HG02970 (cell line): ENCODE results near the gene SEPSECS.

ENCODE experiments used
- ATAC-seq: cut with Tn5 transposase; IDR thresholded peaks from one replicate; pipeline ENCODE4 v1.9.1; 2021; ENCODE audit warnings: mild to moderate bottlenecking, moderate library complexity, moderate number of reproducible peaks; ENCODE audit not compliant: unreplicated experiment, low FRiP score

Gene SEPSECS

GRCh38 chr4:25112366-25112994, 47.8 kb downstream of the SEPSECS start:
- no peak for ATAC-seq

- no peak for ATAC-seq
Measured at GRCh38 chr4:25111648-25112196, 48.5 kb downstream of the SEPSECS start.

GRCh38 chr4:25110527-25111329, 49.5 kb downstream of the SEPSECS start:
- ATAC-seq, result no peak

GRCh38 chr4:25109511-25109910, 50.7 kb downstream of the SEPSECS start:
- ATAC-seq, result no peak

GRCh38 chr4:25108556-25108955, 51.7 kb downstream of the SEPSECS start:
- no peak for ATAC-seq

- no peak for ATAC-seq
Measured at GRCh38 chr4:25107827-25108516, 52.3 kb downstream of the SEPSECS start.

- no peak for ATAC-seq
Measured at GRCh38 chr4:25106363-25107151, 53.7 kb downstream of the SEPSECS start.

GRCh38 chr4:25104591-25104990, 55.7 kb downstream of the SEPSECS start:
- no peak for ATAC-seq

- ATAC-seq, result no peak
Measured at GRCh38 chr4:25103418-25103817, 56.8 kb downstream of the SEPSECS start.

- ATAC-seq, result no peak
Measured at GRCh38 chr4:25101836-25102235, 58.4 kb downstream of the SEPSECS start.

- ATAC-seq, result no peak
Measured at GRCh38 chr4:25100710-25101109, 59.5 kb downstream of the SEPSECS start.

- no peak for ATAC-seq
Measured at GRCh38 chr4:25100021-25100555, 60.2 kb downstream of the SEPSECS start.

GRCh38 chr4:25098964-25099891, 61.0 kb downstream of the SEPSECS start:
- no peak for ATAC-seq

GRCh38 chr4:25096981-25097443, 63.2 kb downstream of the SEPSECS start:
- no peak for ATAC-seq

- ATAC-seq, result no peak
Measured at GRCh38 chr4:25096251-25096980, 63.8 kb downstream of the SEPSECS start.

- ATAC-seq, result no peak
Measured at GRCh38 chr4:25095837-25096236, 64.4 kb downstream of the SEPSECS start.

GRCh38 chr4:25092139-25092538, 68.1 kb downstream of the SEPSECS start:
- no peak for ATAC-seq

- ATAC-seq, result no peak
Measured at GRCh38 chr4:25090516-25090915, 69.7 kb downstream of the SEPSECS start.
